Trophoblast cell (in vitro differentiated cells and primary cell): ENCODE measurements around the gene PPFIBP2.

Experiments
- DNase-seq, 2 donors: peaks; one replicate each; pipeline ENCODE4 v3.0.0-alpha.2; 2016
- H2AFZ ChIP-seq: 2 replicates; pipeline ENCODE4 v1.6.1; 2013; ENCODE audit warnings: low read length, moderate library complexity, mild to moderate bottlenecking; ENCODE audit not compliant: insufficient read depth, poor library complexity
- H2AK5ac ChIP-seq: 2 replicates; pipeline ENCODE4 v1.6.1; 2013; ENCODE audit warnings: mild to moderate bottlenecking, low read length
- H2BK120ac ChIP-seq: 2 replicates; pipeline ENCODE4 v1.6.1; 2013; ENCODE audit warnings: low read length, mild to moderate bottlenecking, moderate library complexity; ENCODE audit not compliant: insufficient read depth, poor library complexity
- H2BK12ac ChIP-seq: 2 replicates; pipeline ENCODE4 v1.6.1; 2013; ENCODE audit warnings: mild to moderate bottlenecking, low read length, moderate library complexity
- H2BK5ac ChIP-seq: 2 replicates; pipeline ENCODE4 v1.6.1; 2013; ENCODE audit warnings: low read length, low read depth, moderate library complexity, mild to moderate bottlenecking; ENCODE audit not compliant: poor library complexity
- H3K14ac ChIP-seq: 2 replicates; pipeline ENCODE4 v1.6.1; 2013; ENCODE audit warnings: mild to moderate bottlenecking, low read length
- H3K18ac ChIP-seq: 2 replicates; pipeline ENCODE4 v1.6.1; 2013; ENCODE audit warnings: mild to moderate bottlenecking, low read length
- H3K23ac ChIP-seq: 2 replicates; pipeline ENCODE4 v1.6.1; 2013; ENCODE audit warnings: low read length
- H3K27ac ChIP-seq: 2 replicates; pipeline ENCODE4 v1.5.1; 2013; ENCODE audit warnings: low read depth, mild to moderate bottlenecking, inconsistent platforms, low read length, moderate library complexity
- H3K27me3 ChIP-seq: 2 replicates; pipeline ENCODE4 v1.6.1; 2013; ENCODE audit warnings: inconsistent platforms, mild to moderate bottlenecking, low read length, moderate library complexity; ENCODE audit not compliant: insufficient read depth
- H3K36me3 ChIP-seq, 2 experiments: 1 replicate in 1 of 2; 2 replicates in 1 of 2; pipeline ENCODE4 v1.6.1; 2013; ENCODE audit warnings: low read length in 2 of 2, mild to moderate bottlenecking in 2 of 2, moderate library complexity in 1 of 2; ENCODE audit not compliant: insufficient read depth in 2 of 2, control insufficient read depth in 1 of 2
- H3K4ac ChIP-seq: 2 replicates; pipeline ENCODE4 v1.6.1; 2013; ENCODE audit warnings: low read depth, mild to moderate bottlenecking, low read length, moderate library complexity
- H3K4me1 ChIP-seq, 2 experiments: 1 replicate in 1 of 2; 2 replicates in 1 of 2; pipeline ENCODE4 v1.6.1; 2013; ENCODE audit warnings: low read length in 2 of 2, mild to moderate bottlenecking in 2 of 2, moderate library complexity in 1 of 2; ENCODE audit not compliant: insufficient read depth in 2 of 2, control insufficient read depth in 1 of 2
- H3K4me2 ChIP-seq: 2 replicates; pipeline ENCODE4 v1.6.1; 2013; ENCODE audit warnings: inconsistent platforms, mild to moderate bottlenecking, low read length, moderate library complexity
- H3K4me3 ChIP-seq: 2 replicates; pipeline ENCODE4 v1.5.1; 2013; ENCODE audit warnings: mild to moderate bottlenecking, low read depth, low read length, inconsistent platforms
- H3K79me1 ChIP-seq: one replicate; pipeline ENCODE4 v1.6.1; 2013; ENCODE audit warnings: low read length
- H3K79me2 ChIP-seq: 2 replicates; pipeline ENCODE4 v1.6.1; 2013; ENCODE audit warnings: low read length, mild to moderate bottlenecking; ENCODE audit not compliant: control insufficient read depth, insufficient read depth, poor library complexity
- H3K9ac ChIP-seq: 2 replicates; pipeline ENCODE4 v1.6.1; 2013; ENCODE audit warnings: mild to moderate bottlenecking, low read length
- H3K9me3 ChIP-seq: 2 replicates; pipeline ENCODE4 v1.6.1; 2013; ENCODE audit warnings: low read depth, mild to moderate bottlenecking, control low read depth, inconsistent platforms, low read length; ENCODE audit not compliant: insufficient read depth
- H4K12ac ChIP-seq: 2 replicates; pipeline ENCODE4 v1.6.1; 2013; ENCODE audit warnings: low read depth, mild to moderate bottlenecking, low read length, moderate library complexity
- H4K8ac ChIP-seq: 2 replicates; pipeline ENCODE4 v1.6.1; 2013; ENCODE audit warnings: low read depth, mild to moderate bottlenecking, low read length, moderate library complexity
- H4K91ac ChIP-seq: one replicate; pipeline ENCODE4 v1.6.1; 2013; ENCODE audit warnings: low read depth, mild to moderate bottlenecking, low read length, moderate library complexity
- WGBS: extraction: QIAGEN DNeasy Blood & Tissue Kit; methylation state at CpG from one replicate; pipeline ENCODE4 v1.1.7; 2013; ENCODE audit warnings: missing lambda C conversion rate; ENCODE audit not compliant: insufficient read length, insufficient coverage; ENCODE audit errors: extremely low coverage; 5-methylcytosine and 5-hydroxymethylcytosine counted together

Gene PPFIBP2

GRCh38 chr11:7488681-7489080 lies 25.1 kb upstream of the PPFIBP2 start:
- H2AK5ac ChIP-seq = no peak overlapping the region
- no peak overlapping the region for H3K4ac ChIP-seq
- H3K27ac ChIP-seq = no peak overlapping the region
- no peaks in the 10 kb centered on the region for H3K79me2 ChIP-seq
- H4K8ac ChIP-seq = no peak overlapping the region
- no peak overlapping the region for H4K91ac ChIP-seq
- H3K4me3 ChIP-seq = no peak overlapping the region
- H2BK120ac ChIP-seq = no peak overlapping the region
- no peaks in the 10 kb centered on the region for H3K27me3 ChIP-seq
- peaks cover 4% of the 10 kb centered on the region for H3K79me1 ChIP-seq
- no peak overlapping the region for H3K18ac ChIP-seq
- H2BK5ac ChIP-seq = no peak overlapping the region
- no peaks in the 10 kb centered on the region for H3K9me3 ChIP-seq
- H2BK12ac ChIP-seq = no peak overlapping the region
- no peak overlapping the region for H3K14ac ChIP-seq
- H3K4me1 ChIP-seq = peaks cover 7 to 15% of the 10 kb centered on the region in 2 experiments
- no CpG with 5 or more reads among the region's 1 CpG for WGBS
- no peak overlapping the region for H2AFZ ChIP-seq
- no peak for DNase-seq
- no peak overlapping the region for H3K4me2 ChIP-seq
- H3K23ac ChIP-seq = no peak overlapping the region
- H3K36me3 ChIP-seq = no peaks in the 10 kb centered on the region
- H3K9ac ChIP-seq = no peak overlapping the region
- no peak overlapping the region for H4K12ac ChIP-seq

- Histone ChIP-seq H3K4ac (no peak overlapping the region), H3K4me2 (no peak overlapping the region), H2AFZ (no peak overlapping the region), H3K4me3 (no peak overlapping the region), H3K18ac (no peak overlapping the region), H4K8ac (no peak overlapping the region), H3K27me3 (no peaks in the 10 kb centered on the region), H3K79me1 (peaks cover 4% of the 10 kb centered on the region), H3K79me2 (no peaks in the 10 kb centered on the region), H3K14ac (no peak overlapping the region), H3K23ac (no peak overlapping the region), H2AK5ac (no peak overlapping the region), H4K12ac (no peak overlapping the region), H2BK12ac (no peak overlapping the region), H4K91ac (no peak overlapping the region), H2BK5ac (no peak overlapping the region), H3K9ac (no peak overlapping the region), H3K9me3 (no peaks in the 10 kb centered on the region), H2BK120ac (no peak overlapping the region), H3K36me3 (no peaks in the 10 kb centered on the region), H3K4me1 (peaks cover 8 to 14% of the 10 kb centered on the region in 2 experiments), H3K27ac (no peak overlapping the region)
- no peak for DNase-seq
- no CpG with 5 or more reads among the region's 2 CpGs for WGBS
Measured at GRCh38 chr11:7489376-7489775, 24.4 kb upstream of the PPFIBP2 start.

- no peak overlapping the region for H2BK12ac ChIP-seq
- DNase-seq = peak; percentile 38 to 75
- H3K79me1 ChIP-seq = peaks cover 4% of the 10 kb centered on the region
- no peak overlapping the region for H3K23ac ChIP-seq
- H2BK120ac ChIP-seq = no peak overlapping the region
- no peak overlapping the region for H4K91ac ChIP-seq
- no peak overlapping the region for H2BK5ac ChIP-seq
- H3K4ac ChIP-seq = no peak overlapping the region
- no peaks in the 10 kb centered on the region for H3K79me2 ChIP-seq
- WGBS = no CpG with 5 or more reads among the region's 4 CpGs
- peaks cover 9 to 13% of the 10 kb centered on the region in 2 experiments for H3K4me1 ChIP-seq
- no peak overlapping the region for H2AK5ac ChIP-seq
- H3K18ac ChIP-seq = no peak overlapping the region
- no peak overlapping the region for H3K9ac ChIP-seq
- no peak overlapping the region for H3K27ac ChIP-seq
- H3K4me3 ChIP-seq = no peak overlapping the region
- H3K14ac ChIP-seq = no peak overlapping the region
- no peak overlapping the region for H4K12ac ChIP-seq
- no peak overlapping the region for H4K8ac ChIP-seq
- H3K9me3 ChIP-seq = no peaks in the 10 kb centered on the region
- no peak overlapping the region for H2AFZ ChIP-seq
- no peaks in the 10 kb centered on the region for H3K27me3 ChIP-seq
- H3K36me3 ChIP-seq = no peaks in the 10 kb centered on the region
- H3K4me2 ChIP-seq = no peak overlapping the region
Measured at GRCh38 chr11:7490054-7490453, 23.7 kb upstream of the PPFIBP2 start.

- Histone ChIP-seq H3K27me3 (no peaks in the 10 kb centered on the region), H3K79me1 (peaks cover under 1% of the 10 kb centered on the region), H4K8ac (no peak overlapping the region), H3K14ac (no peak overlapping the region), H2BK12ac (no peak overlapping the region), H4K91ac (no peak overlapping the region), H3K36me3 (no peaks in the 10 kb centered on the region), H3K27ac (no peak overlapping the region), H2BK120ac (no peak overlapping the region), H3K9me3 (no peaks in the 10 kb centered on the region), H3K9ac (no peak overlapping the region), H3K4me1 (peaks cover 4 to 9% of the 10 kb centered on the region in 2 experiments), H3K4ac (no peak overlapping the region), H2AFZ (no peak overlapping the region), H4K12ac (no peak overlapping the region), H2AK5ac (no peak overlapping the region), H3K23ac (no peak overlapping the region), H3K4me2 (no peak overlapping the region), H3K79me2 (no peaks in the 10 kb centered on the region), H3K18ac (no peak overlapping the region), H2BK5ac (no peak overlapping the region), H3K4me3 (no peak overlapping the region)
- WGBS = 100% methylated on average over 1 of the region's 1 CpG
- no peak for DNase-seq
Measured at GRCh38 chr11:7490535-7490934, 23.3 kb upstream of the PPFIBP2 start.
